HEK293T (cell line): ENCODE measurements around the gene CLMN.

ENCODE experiments used
- CTCF ChIA-PET: fragments of 350-600 bp; formaldehyde crosslinking; extraction: SDS; loops from one replicate; lab custom pipeline; 2021; ENCODE audit warnings: antibody characterized with exemption, inconsistent platforms; lab: Yijun Ruan, JAX
- POLR2A ChIA-PET: fragments of 350-600 bp; formaldehyde crosslinking; extraction: SDS; loops from one replicate; lab custom pipeline; 2020; ENCODE audit warnings: antibody characterized with exemption, inconsistent platforms; lab: Yijun Ruan, JAX
- DNase-seq: peaks from one replicate; pipeline ENCODE4 v3.0.0; 2012; ENCODE audit warnings: mixed read lengths; ENCODE audit errors: extremely low spot score
- ARNT ChIP-seq: fragments of 450-650 bp; IDR thresholded peaks from 2 replicates; pipeline ENCODE4 v1.6.1; 2017; ENCODE audit warnings: mild to moderate bottlenecking
- BHLHE40 ChIP-seq: fragments of 450-650 bp; IDR thresholded peaks from 2 replicates; pipeline ENCODE4 v1.6.1; 2016; ENCODE audit warnings: mild to moderate bottlenecking, moderate library complexity, borderline replicate concordance
- CTBP1 ChIP-seq: fragments of 450-650 bp; IDR thresholded peaks from 2 replicates; pipeline ENCODE4 v1.6.1; 2016; ENCODE audit warnings: borderline replicate concordance
- ELF4 ChIP-seq: fragments of 450-650 bp; IDR thresholded peaks from 2 replicates; pipeline ENCODE4 v1.6.1; 2017; ENCODE audit warnings: antibody characterized with exemption
- FOXA1 ChIP-seq: fragments of 450-650 bp; IDR thresholded peaks from 2 replicates; pipeline ENCODE4 v1.6.1; 2016; ENCODE audit warnings: mild to moderate bottlenecking
- FOXK2 ChIP-seq: fragments of 450-650 bp; IDR thresholded peaks from 2 replicates; pipeline ENCODE4 v1.6.1; 2016; ENCODE audit warnings: mild to moderate bottlenecking
- FOXM1 ChIP-seq: fragments of 450-650 bp; IDR thresholded peaks from 2 replicates; pipeline ENCODE4 v1.6.1; 2017; ENCODE audit warnings: mild to moderate bottlenecking, borderline replicate concordance
- HDGF ChIP-seq: fragments of 450-650 bp; IDR thresholded peaks from 2 replicates; pipeline ENCODE4 v1.6.1; 2017; ENCODE audit warnings: antibody characterized with exemption, borderline replicate concordance
- L3MBTL2 ChIP-seq: fragments of 450-650 bp; conservative IDR thresholded peaks from 2 replicates; pipeline ENCODE4 v1.6.1; 2016; ENCODE audit warnings: mild to moderate bottlenecking
- LEF1 ChIP-seq: fragments of 450-650 bp; IDR thresholded peaks from 2 replicates; pipeline ENCODE4 v1.6.1; 2017; ENCODE audit warnings: mild to moderate bottlenecking, borderline replicate concordance
- NFRKB ChIP-seq: fragments of 450-650 bp; IDR thresholded peaks from 2 replicates; pipeline ENCODE4 v1.6.1; 2016; ENCODE audit warnings: mild to moderate bottlenecking, moderate library complexity
- PKNOX1 ChIP-seq: fragments of 450-650 bp; IDR thresholded peaks from 2 replicates; pipeline ENCODE4 v1.6.1; 2016
- SP1 ChIP-seq: fragments of 450-650 bp; IDR thresholded peaks from 2 replicates; pipeline ENCODE4 v1.6.1; 2017
- SUZ12 ChIP-seq: fragments of 450-650 bp; IDR thresholded peaks from 2 replicates; pipeline ENCODE4 v1.6.1; 2016; ENCODE audit warnings: mild to moderate bottlenecking
- TARDBP ChIP-seq: fragments of 450-650 bp; IDR thresholded peaks from 2 replicates; pipeline ENCODE4 v1.6.1; 2016
- ZNF384 ChIP-seq: fragments of 450-650 bp; IDR thresholded peaks from 2 replicates; pipeline ENCODE4 v1.6.1; 2016

CLMN gene

DNA sequence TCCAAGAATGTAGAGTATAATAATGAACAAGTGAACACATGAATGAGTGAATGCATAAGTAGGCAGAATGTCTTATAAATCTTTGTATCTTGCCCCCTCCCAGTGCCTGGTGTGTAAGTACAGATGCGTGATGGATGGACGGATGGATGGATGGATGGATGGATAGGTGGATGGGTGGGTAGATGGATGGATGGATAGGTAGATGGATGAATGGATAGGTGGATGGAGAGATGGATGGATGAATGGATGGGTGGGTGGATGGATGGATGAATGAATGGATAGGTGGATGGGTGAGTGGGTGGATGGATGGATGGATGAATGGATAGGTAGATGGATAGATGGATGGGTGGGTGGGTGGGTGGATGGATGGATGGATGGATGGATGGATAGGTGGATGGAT lies 74.4 kb downstream of the CLMN start:
- TF ChIP-seq ELF4 (no peak), CTBP1 (no peak), L3MBTL2 (no peak), FOXK2 (no peak)
- POLR2A ChIA-PET, result no interaction called here
- CTCF ChIA-PET, result no interaction called here
- DNase-seq, result no peak

DNA sequence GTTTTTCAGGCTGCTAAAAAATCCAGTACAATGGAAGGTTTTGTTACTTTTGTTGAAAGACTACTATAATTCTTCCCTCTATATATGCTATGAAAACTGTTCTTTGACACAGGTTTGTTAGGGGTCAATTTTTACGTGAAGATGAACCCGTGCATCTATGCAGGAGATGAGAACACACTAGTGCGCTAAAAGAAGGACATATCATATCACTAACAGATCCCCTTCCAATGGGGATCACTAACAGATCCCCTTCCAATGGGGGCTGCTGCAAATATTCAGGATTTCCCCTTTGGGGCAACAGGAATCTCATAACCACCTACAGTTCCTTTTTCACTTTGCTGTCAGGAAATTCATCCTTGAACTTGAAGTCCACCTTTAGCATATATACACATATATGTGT lies 75.1 kb downstream of the CLMN start:
- ChIA-PET POLR2A (no interaction called here), CTCF (no interaction called here)
- no peak for DNase-seq
- TF ChIP-seq HDGF, result no peak
- no peak for TF ChIP-seq PKNOX1
- TF ChIP-seq FOXK2, result no peak
- TF ChIP-seq SP1, result no peak
- TF ChIP-seq TARDBP, result no peak
- no peak for TF ChIP-seq ELF4
- TF ChIP-seq SUZ12, result no peak
- no peak for TF ChIP-seq ARNT
- no peak for TF ChIP-seq ZNF384
- TF ChIP-seq FOXA1, result no peak
- no peak for TF ChIP-seq LEF1
- no peak for TF ChIP-seq NFRKB
- no peak for TF ChIP-seq FOXM1

GRCh38 chr14:95242870-95243269 lies 76.8 kb downstream of the CLMN start:
- no peak for TF ChIP-seq SP1
- no peak for TF ChIP-seq ZNF384
- TF ChIP-seq FOXK2, result no peak
- no peak for TF ChIP-seq SUZ12
- no peak for TF ChIP-seq FOXA1
- no peak for TF ChIP-seq ARNT
- no peak for TF ChIP-seq LEF1
- no peak for TF ChIP-seq BHLHE40
- no peak for TF ChIP-seq HDGF
- no peak for TF ChIP-seq TARDBP
- CTCF ChIA-PET, result no interaction called here
- DNase-seq, result no peak
- POLR2A ChIA-PET, result no interaction called here

GRCh38 chr14:95240859-95241813 lies 78.6 kb downstream of the CLMN start:
- CTCF ChIA-PET, result interaction anchor here (0.7 kb wide), 1 partner anchor 353 kb away, joined by 3 read pairs; no protein-coding TSS in a partner anchor
- POLR2A ChIA-PET, result no interaction called here
- TF ChIP-seq LEF1 (no peak), FOXM1 (no peak), L3MBTL2 (no peak), PKNOX1 (no peak), NFRKB (no peak), CTBP1 (no peak), SP1 (no peak), FOXA1 (no peak), ELF4 (no peak)
- no peak for DNase-seq

GRCh38 chr14:95238487-95239298 lies 81.0 kb downstream of the CLMN start:
- no peak for DNase-seq
- peak; percentile 92 for TF ChIP-seq PKNOX1
- no peak for TF ChIP-seq SUZ12
- ChIA-PET CTCF (interaction anchor here (0.9 kb wide), 1 partner anchor 14 kb away, joined by 3 read pairs; no protein-coding TSS in a partner anchor), POLR2A (interaction anchor here (1.5 kb wide), 1 partner anchor 9 kb away, joined by 3 read pairs; no protein-coding TSS in a partner anchor)

DNA sequence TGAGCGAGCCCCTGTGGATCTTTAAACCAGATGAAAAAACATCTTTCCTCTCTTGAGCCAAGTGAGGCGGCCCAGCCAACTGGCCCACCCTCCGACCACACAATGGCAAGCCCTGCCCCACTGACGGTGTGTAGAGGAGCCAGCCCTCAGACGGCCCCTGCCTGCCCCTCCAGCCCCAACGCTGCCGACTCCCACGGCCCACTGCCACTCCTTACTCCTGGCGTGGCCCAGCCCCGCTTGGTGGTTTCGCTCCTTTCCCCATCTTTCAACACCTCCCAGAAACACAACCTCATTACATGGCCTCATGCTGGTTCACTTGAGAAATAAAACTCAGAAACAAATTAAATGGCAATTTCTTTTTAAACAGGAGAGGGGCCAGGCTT lies 81.8 kb downstream of the CLMN start:
- DNase-seq, result no peak
- CTCF ChIA-PET, result no interaction called here
- POLR2A ChIA-PET, result no interaction called here
- no peak for TF ChIP-seq PKNOX1
- TF ChIP-seq FOXA1, result no peak
- no peak for TF ChIP-seq FOXK2
- TF ChIP-seq ARNT, result no peak
- TF ChIP-seq BHLHE40, result no peak
